Chondrocyte (in vitro differentiated cells): Measurements from ENCODE around the gene PRELID3B. TPM values are rescaled to one million over a fixed set of nuclear protein-coding genes. Genes with fewer than 3 reads are reported as not detected.

Source experiments
- DNase-seq: peaks from one replicate; pipeline ENCODE4 v3.0.0; 2021; ENCODE audit warnings: mixed read lengths, low spot score
- H3K27ac Mint-ChIP-seq: one replicate; pipeline ENCODE4 v1.8.0; 2021; ENCODE audit warnings: mild to moderate bottlenecking, moderate library complexity, mixed read lengths; ENCODE audit not compliant: unreplicated experiment
- H3K27me3 Mint-ChIP-seq: 2 replicates; pipeline ENCODE4 v1.8.0; 2021; ENCODE audit warnings: low read depth, mixed read lengths
- H3K36me3 Mint-ChIP-seq: 2 replicates; pipeline ENCODE4 v1.8.0; 2021; ENCODE audit warnings: low read depth, mixed read lengths
- H3K4me1 Mint-ChIP-seq: 2 replicates; pipeline ENCODE4 v1.8.0; 2021; ENCODE audit warnings: low read depth, mild to moderate bottlenecking, mixed read lengths
- H3K4me3 Mint-ChIP-seq: one replicate; pipeline ENCODE4 v1.8.0; 2021; ENCODE audit warnings: mild to moderate bottlenecking, moderate library complexity, mixed read lengths; ENCODE audit not compliant: unreplicated experiment
- H3K9me3 Mint-ChIP-seq: 2 replicates; pipeline ENCODE4 v1.8.0; 2021; ENCODE audit warnings: low read depth, mixed read lengths
- long read RNA-seq: library from polyadenylated mRNA; stranded (forward); transcript quantifications from one replicate; pipeline ENCODE4 v2.0.0, GENCODE V29; 2021
- total RNA-seq: library from RNA; stranded (reverse); gene quantifications from 3 replicates; pipeline ENCODE4 v1.2.1, GENCODE V29; 2021
- TF ChIP-seq, protein P1 (sequence below): fragments of 200-600 bp; sonication (generic); IDR thresholded peaks from 2 replicates; pipeline ENCODE4 v1.5.0; 2021; ENCODE audit warnings: antibody characterized with exemption, mild to moderate bottlenecking, moderate library complexity

PRELID3B gene
- total RNA-seq: 38.0 to 44.4 TPM (median 41.1 TPM) in 3 replicates
- long read RNA-seq, transcript PRELID3B-201 (6 exons, 2,626 nt): major isoform, 46 of 53 reads
- long read RNA-seq, partial matches to known transcripts: 1 of 53 reads
- long read RNA-seq, other reads (novel, unspliced or antisense): 3 of 53 reads

DNA sequence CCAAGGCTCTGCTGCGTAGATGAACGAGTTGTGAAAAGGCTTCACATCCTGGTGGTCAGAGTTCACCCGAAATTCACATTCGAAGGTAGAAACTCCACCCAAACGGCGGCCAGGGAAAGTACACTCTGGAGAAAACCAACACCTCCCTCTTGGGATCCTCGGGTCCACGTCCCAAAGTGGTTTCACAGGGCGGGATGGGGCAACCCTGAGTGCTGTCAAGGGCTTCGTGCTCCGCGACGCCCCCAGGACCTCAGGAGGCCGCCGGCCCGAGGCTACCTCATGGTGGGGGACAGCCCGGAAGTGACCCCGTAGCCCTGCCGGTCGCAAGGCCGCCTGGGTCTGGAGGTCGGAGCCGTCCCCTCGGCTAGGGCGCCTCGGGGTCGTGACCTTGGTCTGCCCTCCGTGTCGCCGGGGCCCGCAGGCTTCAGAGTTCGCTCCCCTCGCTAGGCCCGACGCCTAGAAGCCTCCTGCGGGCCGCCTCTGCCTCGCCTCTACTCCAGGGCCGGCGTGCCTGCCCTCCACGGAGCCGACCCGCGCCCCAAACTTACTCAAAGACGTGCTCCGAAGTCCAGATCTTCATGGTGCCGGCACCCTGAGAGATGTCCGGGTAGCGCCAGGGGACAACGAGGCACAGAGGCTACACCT is at the start of gene PRELID3B:
Gene PRELID3B, minus strand, starts transcription at position 636 of the 645 bp plus-strand sequence. Its CDS starts 56 bp downstream, at position 580.
- Mint-ChIP-seq H3K9me3 (no peaks in the 10 kb centered on the region), H3K4me1 (peaks cover 38% of the 10 kb centered on the region), H3K27me3 (no peaks in the 10 kb centered on the region), H3K27ac (peak within 1 kb of the TSS; percentile 75), H3K4me3 (peak within 1 kb of the TSS; percentile 84), H3K36me3 (peaks cover 7% of the 10 kb centered on the region)
- TF ChIP-seq, protein P1, sequence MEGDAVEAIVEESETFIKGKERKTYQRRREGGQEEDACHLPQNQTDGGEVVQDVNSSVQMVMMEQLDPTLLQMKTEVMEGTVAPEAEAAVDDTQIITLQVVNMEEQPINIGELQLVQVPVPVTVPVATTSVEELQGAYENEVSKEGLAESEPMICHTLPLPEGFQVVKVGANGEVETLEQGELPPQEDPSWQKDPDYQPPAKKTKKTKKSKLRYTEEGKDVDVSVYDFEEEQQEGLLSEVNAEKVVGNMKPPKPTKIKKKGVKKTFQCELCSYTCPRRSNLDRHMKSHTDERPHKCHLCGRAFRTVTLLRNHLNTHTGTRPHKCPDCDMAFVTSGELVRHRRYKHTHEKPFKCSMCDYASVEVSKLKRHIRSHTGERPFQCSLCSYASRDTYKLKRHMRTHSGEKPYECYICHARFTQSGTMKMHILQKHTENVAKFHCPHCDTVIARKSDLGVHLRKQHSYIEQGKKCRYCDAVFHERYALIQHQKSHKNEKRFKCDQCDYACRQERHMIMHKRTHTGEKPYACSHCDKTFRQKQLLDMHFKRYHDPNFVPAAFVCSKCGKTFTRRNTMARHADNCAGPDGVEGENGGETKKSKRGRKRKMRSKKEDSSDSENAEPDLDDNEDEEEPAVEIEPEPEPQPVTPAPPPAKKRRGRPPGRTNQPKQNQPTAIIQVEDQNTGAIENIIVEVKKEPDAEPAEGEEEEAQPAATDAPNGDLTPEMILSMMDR: peak; percentile 33
- DNase-seq: no peak

DNA sequence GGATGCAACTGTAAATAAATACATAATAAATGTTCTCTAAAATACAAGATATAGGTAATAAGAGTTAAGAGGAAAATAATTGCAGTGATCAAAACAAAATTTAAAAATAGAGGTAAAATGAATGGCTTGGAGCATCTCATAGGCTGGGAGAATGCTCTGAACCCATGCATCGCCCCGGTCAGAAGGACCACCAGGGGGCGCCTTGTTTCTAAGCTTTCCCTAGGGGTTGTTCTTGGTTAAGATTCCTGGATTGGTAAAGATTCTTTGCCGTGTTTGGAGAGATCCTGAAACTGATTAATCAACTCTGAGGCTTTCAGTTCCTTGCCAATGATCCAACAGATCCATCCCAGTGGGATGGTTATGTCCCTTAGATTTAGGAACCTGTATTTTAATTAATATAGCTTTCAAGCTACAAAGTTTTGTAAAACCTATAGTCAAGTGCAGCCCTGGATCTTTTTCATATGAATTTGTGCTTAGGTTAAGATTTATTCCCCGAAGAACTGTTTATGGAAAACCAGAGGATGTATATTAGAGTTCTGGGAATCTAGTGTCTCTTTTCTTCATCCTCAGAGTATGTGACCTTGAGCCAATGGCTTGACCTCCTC is 45.3 kb upstream of the PRELID3B start:
- no peaks in the 10 kb centered on the region for H3K9me3 Mint-ChIP-seq
- peaks cover 3% of the 10 kb centered on the region for H3K4me1 Mint-ChIP-seq
- TF ChIP-seq, protein P1: peak; percentile 93
- H3K27me3 Mint-ChIP-seq: peaks cover 7% of the 10 kb centered on the region
- DNase-seq: no peak
- H3K4me3 Mint-ChIP-seq: no peak overlapping the region
- no peak overlapping the region for H3K27ac Mint-ChIP-seq
- no peaks in the 10 kb centered on the region for H3K36me3 Mint-ChIP-seq

DNA sequence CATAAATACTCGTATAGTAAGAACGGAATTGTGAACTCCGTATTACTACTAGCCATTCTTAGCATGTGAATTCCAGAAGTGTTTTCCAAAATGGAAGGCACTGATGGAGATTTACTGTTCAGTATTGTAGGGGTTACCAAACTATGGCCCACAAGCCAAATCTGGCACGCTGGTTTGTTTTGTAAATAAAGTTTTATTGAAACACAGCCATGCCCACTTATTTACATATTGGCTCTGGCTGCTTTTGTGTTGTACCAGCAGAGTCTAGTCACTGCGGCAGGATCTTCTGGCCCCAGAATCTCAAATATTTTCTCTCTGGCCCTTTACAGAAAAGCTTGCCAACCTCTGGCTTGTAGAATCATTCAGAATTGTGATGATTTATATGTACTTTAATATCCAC is 44.3 kb upstream of the PRELID3B start:
- Mint-ChIP-seq H3K27me3 (peaks cover 4% of the 10 kb centered on the region), H3K4me3 (no peak overlapping the region), H3K36me3 (no peaks in the 10 kb centered on the region), H3K27ac (no peak overlapping the region), H3K4me1 (peaks cover 5% of the 10 kb centered on the region), H3K9me3 (no peaks in the 10 kb centered on the region)
- TF ChIP-seq, protein P1: no peak
- DNase-seq: no peak

DNA sequence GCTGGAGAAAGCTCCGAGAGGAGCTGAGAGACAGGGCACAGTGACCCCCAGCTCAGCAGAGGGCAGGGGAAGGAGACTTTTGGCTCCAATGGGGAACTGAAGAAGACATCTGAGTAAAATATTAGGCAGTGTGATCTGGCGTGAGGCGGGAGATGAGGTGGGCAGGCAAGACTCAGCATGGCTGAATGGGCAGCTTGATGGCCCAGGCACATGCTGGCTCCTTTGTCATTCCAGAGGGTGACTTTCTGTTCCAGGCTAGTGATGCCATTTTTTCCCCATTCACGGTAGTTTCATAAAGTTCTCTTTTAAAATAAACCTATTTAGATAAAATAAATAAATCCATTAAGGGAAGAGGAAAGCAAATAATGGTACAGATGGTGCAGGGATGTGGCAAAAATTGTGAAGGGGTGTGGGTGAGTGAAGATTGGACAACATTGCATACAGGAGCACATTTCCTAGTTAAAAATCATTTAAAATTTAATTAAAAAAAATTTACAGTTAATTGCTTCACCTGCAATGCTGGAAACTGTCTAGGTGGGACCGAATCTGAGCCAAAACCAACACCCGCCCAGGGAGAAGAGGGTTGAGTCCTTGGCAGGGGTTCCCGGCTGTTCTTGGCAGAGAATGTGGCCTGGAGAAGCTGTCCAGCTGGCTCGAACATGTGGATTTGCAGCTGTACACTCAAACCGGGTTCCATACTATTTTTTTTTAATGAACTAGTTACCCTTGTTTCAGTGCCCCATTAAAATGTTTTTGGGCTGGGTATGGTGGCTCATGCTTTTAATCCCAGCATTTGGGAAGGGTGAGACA is 41.7 kb upstream of the PRELID3B start:
- Mint-ChIP-seq H3K36me3 (no peaks in the 10 kb centered on the region), H3K27me3 (peaks cover 4% of the 10 kb centered on the region), H3K4me1 (peaks cover 5% of the 10 kb centered on the region), H3K27ac (no peak overlapping the region), H3K9me3 (no peaks in the 10 kb centered on the region), H3K4me3 (no peak overlapping the region)
- DNase-seq: no peak
- TF ChIP-seq, protein P1: no peak

DNA sequence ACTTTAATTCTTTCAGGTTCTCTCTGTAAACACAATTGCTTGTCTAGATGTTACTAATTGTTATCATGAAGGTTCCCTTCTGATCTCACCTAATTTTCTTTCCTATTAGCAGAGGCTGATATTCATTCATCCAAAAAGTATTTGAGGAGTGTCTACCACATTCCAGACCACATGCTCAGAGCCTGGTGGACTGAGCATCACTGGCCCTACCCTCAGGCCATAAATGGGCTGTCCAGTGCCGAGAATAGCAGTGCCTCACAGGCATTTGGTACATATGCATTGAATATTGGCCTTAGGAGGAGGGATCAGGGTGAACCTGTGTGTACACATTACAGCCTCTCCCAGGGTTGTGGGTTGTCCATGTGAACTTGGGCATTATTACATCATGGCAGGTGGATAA is 40.4 kb upstream of the PRELID3B start:
- Mint-ChIP-seq H3K27me3 (peaks cover 4% of the 10 kb centered on the region), H3K4me3 (no peak overlapping the region), H3K27ac (no peak overlapping the region), H3K4me1 (peaks cover 5% of the 10 kb centered on the region), H3K9me3 (no peaks in the 10 kb centered on the region), H3K36me3 (no peaks in the 10 kb centered on the region)
- no peak for DNase-seq
- TF ChIP-seq, protein P1: no peak
